HTR-8/SVneo (cell line): ENCODE results near the gene SYNRG.
A peak's percentile ranks its signal among the peaks of the same experiment; 100 is the strongest.
"Not testable (repeated sequence)": the region's sequence is repeated elsewhere in the genome, so short reads cannot be mapped to it uniquely, and the experiment has no call there.

Experiments
- DNase-seq: peaks from one replicate; pipeline ENCODE4 v3.0.0; 2011; ENCODE audit warnings: low spot score, mixed read lengths; ENCODE audit not compliant: insufficient read length
- FAIRE-seq: peaks from 2 replicates; lab custom pipeline; 2011; peaks lifted over from hg19 to GRCh38; lab: Jason Lieb, UNC

The SYNRG gene

DNA sequence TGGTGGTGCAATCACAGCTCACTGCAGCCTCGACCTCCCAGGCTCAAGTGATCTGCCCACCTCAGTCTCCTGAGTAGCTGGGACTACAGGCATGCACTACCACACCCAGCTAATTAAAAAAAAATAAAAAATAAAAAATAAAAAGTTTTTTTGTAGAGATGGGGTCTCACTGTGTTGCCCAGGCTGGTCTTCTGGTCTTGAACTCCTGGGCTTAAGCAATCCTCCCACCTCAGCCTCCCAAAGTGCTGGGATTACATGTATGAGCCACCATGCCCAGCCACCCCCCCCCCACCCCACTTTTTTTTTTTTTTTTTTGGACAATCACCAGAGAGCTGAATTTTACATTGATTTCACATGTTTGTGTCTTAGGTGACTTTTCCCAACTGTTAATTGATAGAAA, 97.6 kb downstream of the SYNRG start:
- not testable (repeated sequence) for FAIRE-seq, DNase-seq

DNA sequence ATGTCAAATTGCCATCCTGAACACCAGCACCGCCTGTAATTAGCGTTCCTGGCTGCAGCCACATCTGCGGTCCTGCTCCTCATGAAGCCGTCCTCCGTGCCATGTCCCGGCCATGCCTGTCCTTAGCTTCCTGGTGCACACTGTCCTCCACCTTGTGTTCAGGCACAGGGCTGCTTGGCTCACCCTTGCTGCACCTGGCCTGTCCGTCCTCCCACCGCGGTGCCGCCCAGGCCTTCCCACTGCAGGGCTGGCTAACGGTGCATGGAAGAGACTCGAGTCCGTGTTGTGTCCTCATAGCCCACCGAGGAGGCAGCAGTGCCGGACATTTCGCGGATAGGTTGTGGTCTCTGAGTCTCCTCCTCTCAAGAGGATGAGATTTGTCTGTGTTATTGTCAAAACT, 99.2 kb downstream of the SYNRG start:
- FAIRE-seq = no peak
- DNase-seq = no peak

DNA sequence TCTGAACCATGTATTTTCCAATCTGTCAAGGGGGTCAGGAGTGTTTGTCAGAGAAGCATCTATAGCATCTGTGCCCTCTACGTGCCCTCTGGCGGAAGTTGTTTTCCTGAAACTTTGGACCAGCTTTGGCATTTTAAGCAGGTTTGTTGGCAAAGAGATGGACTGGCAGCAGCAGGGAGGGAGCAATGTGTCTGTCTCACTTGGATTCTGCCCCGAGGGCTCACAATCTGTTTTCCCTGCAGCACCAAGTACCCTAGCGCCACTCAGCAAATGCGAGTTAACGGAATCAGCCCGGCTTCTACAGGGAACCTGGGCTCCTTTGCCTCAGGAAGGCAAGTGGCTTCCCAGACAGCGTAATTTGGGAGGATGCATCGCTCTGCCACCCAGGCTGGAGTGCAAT, 102.1 kb downstream of the SYNRG start:
- FAIRE-seq (no peak), DNase-seq (no peak)

DNA sequence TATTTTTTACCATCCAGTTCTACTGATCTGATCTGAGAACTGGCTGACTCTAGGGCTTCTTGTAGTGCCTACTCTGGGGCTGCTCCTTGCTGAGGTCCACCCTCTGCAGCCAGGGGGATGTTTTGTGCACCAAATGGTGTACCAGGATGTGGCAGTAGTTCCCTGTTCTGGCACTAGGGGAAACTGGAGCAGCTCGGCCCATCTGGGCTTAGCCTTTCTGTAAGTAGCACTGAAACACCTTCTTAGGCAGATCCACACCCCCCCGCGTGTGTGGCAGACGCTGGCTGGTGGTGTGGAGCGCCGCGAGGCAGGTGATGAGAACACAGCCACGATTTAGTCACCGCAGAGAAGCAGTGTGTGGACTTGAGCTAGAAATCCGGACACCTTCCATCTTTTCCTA, 102.5 kb downstream of the SYNRG start:
- FAIRE-seq (no peak), DNase-seq (peak; percentile 54)

DNA sequence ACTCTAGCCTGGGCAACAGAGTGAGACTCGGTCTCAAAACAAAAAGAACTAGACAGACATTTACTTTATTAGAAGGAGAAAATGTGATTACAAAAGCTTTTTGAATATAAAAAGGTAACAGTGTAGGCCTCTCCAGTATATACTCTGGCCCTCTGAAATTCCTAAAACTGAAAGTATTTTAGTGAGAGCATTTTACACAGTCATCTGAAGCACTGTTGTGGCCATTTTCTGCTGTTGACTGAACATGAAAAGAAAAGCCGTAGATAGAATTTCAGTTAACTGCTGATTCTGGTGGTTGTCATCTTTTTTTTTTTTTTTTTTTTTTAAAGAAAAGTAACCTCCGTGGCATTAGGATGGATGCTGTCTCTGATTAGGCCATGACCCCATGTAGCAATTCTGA, 103.9 kb downstream of the SYNRG start:
- FAIRE-seq = no peak
- no peak for DNase-seq

DNA sequence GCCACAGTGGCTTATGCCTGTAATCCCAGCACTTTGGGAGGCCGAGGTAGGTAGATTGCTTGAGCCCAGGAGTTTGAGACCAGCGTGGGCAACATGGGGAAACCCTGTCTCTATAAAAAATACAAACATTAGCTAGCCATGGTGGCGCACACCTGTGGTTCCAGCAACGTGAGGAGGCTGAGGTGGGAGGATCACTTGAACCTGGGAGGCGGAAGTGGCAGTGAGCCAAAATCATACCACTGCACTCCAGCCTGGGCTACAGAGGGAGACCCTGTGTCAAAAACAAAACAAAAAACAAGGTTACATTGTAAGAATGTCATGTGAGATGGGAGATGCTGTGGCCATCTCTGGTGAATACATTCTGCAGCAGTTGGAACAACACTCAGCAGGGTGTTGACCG, 106.1 kb downstream of the SYNRG start:
- no peak for FAIRE-seq

DNA sequence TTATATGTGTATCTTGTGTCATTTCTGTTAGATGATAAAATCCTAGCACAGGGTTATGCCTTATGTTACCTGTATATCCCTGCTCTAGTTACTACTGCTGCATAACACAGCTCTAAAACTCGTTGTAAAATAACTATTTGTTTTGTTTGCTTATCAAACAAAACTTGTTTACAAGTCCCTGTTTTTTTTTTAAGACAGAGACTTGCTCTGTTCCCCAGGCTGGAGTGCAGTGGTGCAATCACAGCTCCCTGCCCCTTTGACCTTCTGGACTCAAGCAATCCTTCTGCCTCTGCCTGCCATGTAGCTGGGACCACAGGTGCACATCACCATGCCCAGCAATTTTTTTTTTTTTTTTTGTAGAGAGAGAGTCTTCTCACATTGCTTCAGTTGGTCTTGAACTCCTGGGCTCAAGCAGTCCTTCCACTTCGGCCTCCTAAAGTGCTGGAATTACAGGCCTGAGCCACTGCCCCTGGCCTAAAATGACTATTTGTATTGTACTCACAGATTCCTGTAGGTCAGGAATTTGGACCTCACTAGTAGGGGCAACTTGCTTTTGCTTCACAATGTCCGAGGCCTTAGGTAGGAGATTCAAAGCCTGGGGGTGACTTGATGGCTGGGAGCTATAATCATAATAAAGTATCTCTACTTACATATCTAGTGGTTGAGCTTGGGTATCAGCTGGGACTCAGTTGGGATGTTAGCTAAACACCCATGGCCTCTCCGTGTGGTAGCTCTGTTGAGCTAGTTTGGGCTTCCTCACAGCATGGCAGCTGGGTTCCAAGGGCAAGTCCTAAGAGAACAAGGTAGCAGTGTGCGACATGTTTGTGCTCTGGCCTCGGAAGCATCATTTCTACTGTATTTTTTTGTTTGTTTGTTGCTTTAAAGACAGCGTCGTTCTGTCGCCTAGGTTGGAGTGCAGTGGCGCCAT, 106.9 kb downstream of the SYNRG start:
- no peak for FAIRE-seq
- no peak for DNase-seq

More for the DNA sequence above, 106.1 kb downstream of the SYNRG start:
- no peak for DNase-seq

DNA sequence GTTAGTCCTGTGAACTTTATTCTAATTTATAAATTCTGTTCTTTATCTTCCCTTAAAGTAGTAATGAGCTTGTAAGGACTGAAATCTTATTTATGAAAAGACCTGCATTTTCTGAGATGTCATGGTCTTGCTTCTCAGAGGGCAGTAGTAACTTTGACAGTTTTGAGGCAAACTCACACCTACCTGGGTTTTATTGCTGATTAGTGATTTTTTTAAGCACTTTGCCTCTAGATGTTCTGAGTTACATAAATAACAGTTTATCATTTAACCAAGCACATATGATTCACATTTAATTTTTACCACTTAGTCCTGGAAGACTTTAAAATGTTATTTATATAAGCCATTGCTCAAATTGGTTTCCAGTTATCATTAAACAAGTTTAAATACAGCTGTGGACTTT, 108.8 kb downstream of the SYNRG start:
- no peak for FAIRE-seq
- DNase-seq = no peak

DNA sequence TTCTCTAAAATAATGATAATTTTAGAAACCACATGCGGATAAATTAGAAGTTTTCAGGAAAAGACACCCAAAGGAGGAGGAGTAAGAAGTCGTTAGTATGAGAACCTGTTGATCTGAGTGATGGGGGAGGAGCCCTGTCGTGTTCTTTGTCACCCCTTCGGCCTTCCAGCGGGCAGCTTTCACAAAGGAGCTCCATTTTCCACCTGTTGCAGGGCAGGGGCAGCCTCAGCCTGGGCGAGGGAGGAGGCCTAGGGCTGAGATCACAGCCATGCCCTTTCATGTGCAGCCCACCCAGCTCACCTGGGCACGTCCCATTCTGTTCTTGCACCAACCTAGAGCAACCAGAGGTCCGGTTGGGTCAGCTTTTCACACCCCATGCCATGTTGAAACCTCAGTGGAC, 114.2 kb downstream of the SYNRG start:
- FAIRE-seq (no peak), DNase-seq (no peak)

DNA sequence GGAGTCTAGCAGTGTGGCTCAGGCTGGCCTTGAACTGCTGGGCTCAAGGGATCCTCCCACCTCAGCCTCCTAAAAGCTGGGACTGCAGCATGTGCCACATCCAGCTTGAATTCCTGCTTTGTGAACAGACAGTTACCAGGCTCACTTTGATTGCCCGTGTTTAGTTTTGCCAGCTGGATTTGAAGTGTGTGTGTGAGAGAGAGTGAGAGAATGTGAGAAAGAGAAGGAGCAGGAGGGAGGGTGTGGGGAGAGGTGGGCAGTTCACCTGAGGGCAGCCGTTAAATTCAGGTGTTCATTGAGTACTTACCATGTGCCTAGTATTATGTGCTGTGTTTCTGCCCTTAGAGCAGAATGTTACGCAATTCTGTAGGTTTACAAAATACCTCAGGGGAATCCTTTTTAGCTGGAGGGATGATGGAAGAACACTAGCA, 114.8 kb downstream of the SYNRG start:
- no peak for FAIRE-seq
- no peak for DNase-seq

DNA sequence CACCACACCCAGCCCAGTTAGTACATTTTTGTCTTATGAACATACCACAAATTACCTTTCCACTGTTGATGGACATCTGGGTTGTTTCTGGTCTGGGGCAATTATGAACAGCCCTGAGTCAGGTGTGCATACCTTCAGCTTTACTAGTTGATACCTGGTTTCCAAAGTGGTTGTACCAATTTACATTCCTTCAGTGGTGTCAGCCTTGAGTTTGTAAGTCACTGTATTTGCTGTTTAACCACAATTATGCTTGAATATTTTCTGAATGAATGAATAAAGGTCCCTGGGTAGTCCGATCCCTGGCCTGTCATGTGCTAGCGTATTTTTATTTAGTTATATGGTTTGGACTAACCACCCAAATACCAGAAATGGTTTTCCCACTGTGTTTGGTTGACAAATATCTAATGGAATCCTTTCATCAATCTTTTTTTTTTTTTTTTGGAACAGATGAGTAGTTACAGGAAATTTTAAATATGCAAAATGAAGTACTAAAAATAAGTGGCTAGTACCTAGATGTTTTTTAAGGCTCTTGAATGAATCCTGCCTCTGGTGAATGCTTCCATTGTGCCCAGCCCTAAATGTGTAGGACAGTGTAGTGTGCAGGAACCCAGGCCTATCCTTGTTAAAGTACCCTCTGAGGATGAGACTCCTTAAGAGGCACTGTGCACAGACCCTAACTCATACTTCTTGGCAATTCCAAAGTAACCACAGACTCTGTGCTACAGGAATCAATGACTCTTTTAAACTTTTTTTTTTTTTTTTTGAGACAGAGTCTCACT, 115.8 kb downstream of the SYNRG start:
- no peak for FAIRE-seq
- peak; percentile 31 for DNase-seq

DNA sequence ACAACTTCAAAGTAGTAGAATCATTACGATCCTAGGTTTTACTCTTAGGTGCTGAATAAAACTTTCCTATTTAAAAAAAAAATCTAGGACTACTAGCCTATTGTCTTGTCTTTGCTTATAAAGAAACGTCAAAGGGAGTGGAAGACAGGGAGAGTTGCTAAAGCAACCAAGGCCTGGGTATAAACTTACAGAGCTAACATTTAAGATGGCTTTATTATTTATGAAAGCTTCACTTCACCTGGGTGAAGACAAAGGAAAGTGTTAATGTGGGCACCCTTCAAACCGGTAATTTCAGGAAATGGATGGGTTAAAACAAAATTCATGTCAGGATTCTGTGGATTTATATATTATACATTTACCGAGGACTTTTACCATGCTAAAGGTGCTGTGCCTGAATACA, 117.1 kb downstream of the SYNRG start:
- no peak for DNase-seq
- no peak for FAIRE-seq

DNA sequence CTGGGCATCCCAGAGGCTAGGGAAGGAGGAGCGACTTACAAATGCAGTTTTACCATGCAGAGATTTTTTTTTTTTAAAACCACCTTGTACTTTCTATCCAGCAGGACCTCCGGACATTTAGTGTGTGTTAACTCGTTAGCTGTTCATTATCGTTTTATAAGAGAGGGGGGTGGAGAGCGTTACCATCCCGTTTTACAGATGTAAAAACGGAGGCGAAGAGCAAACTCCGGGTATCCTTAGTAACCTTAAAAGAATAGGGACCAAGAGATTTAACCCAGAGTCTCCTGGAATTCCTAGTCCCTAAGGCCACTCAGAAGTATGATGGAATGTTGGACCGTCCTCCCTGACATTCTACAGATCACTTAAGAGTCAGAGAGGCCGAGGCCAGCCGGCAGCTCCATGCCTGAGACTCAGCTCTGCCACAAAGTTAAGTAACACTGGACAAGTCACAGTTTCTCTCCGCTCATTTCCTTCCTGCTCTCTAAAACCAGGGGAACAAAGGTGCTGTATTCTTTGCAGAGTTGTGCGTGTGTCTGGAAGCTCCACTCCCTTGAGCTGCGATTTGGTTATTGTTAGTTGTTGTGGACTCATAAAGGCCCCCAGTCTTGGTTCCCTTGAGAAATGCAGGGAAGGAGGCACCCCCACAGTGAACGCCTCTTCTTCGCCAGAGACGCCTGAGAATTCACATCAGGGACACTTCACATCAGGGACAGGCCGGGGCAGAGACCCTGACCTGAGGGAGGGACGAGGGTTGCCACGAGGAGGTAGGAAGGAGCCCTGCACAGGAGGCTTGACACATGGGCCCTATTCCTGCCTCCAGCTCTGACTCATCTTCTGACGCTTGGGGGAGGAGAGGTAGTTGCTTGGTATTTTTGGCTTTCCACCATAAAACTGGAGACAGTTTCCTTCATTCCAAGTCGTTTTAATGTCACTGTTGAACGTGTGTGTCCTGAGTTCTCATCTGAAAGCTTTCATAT, 118.3 kb downstream of the SYNRG start:
- FAIRE-seq = no peak
- peak; percentile 91 for DNase-seq

DNA sequence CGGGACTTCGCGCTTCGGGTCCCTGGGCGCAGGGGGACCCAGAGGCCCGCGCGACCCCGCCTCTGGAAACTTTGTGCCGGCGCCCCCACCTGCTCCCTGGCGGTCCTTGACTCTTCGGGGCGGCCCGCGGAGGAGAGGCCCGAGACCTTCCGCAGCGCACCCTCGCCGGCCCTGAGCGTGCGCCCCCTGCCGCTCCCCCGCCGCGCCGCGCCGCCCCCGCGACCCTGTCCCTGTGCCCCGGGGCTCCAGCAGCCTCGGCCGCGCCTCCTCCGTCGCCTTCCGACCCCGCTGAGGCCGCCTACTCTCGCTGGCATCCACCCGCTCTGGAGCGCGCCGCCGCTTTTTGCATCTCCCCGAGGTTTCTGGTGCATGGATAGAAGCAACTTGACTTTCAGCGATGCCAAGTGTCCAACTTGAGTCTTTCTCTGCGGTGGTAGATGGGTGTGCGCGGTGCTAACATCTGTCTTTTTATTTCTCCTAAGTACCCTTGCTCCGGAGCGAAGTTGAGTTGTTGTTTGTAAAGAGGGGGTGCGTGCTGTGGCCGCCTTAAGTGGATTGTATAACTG, 119.1 kb downstream of the SYNRG start:
- DNase-seq (peak; percentile 57), FAIRE-seq (no peak)

DNA sequence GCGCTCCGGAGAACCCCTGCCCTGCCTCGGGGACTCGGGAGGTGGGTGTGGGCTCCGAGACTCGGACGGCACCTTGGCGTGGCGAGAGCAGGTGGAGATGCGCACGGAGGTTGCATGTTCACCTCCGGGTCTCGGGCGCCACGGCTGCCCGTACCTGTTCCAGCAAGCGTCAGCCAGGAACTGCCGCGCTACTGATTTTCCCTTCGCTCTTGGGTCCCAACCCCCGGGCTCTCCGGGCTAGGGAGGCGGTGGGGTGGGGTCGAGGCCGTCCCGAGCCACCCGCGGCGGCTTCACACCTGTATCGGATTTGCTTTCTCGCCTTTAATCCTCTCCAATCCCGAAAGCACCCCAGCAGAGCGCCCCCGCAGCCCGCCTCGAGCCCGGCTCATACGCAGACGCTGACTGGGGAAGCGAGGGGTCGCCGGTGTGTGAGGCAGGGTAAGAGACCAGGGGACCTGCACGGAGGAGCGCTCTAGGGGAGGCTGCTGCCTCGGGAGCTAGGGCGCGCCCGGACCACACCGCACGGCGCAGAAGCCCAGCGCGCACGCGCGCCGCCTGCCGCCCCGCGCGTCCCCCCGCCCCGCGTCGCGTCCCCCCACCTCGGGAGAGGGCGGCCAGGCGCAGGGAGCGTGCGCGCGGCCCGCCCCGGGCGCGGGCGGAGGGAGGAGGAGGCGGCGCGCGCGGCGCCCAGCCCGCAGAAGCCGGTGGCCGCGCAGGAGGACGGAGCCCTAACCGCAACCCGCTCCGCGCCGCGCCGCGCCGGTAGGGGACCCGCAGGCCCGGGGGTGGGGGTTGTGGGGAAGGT, 119.8 kb downstream of the SYNRG start, which contains the start of gene DUSP14:
Gene DUSP14 (plus strand): TSS at position 695 of the 805 bp plus-strand sequence. CDS start 22,382 bp downstream, outside the sequence.
- no peak for FAIRE-seq
- DNase-seq = peak; percentile 93

DNA sequence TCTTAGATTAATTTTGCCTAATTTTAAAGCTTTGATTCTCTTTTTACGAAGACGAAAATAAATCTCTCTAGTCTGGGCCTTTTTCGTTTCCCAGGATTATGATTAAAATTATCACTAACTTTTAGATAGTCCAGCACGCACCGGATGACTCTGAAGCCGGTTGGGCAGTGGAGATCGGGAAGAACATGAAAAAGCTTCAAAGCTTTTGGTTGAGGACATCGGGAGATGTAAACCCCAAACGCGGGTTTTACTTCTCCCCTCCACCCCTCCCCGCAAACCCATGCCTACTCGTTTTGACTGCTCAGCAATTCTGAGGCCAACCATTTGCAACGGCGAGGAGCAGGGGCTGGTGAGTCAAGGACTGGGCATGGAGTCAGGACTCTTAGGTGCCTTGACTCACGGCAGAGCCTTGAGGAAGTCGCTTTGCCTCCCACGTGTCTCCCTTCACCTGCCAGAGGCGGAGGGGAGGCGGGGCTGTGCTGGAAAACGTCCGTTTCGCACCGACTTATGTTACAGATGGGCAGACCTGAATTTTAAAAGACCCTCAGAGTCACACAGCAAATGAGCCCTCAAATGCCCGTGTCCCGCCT, 120.5 kb downstream of the SYNRG start:
- peak; percentile 85 for DNase-seq
- no peak for FAIRE-seq

DNA sequence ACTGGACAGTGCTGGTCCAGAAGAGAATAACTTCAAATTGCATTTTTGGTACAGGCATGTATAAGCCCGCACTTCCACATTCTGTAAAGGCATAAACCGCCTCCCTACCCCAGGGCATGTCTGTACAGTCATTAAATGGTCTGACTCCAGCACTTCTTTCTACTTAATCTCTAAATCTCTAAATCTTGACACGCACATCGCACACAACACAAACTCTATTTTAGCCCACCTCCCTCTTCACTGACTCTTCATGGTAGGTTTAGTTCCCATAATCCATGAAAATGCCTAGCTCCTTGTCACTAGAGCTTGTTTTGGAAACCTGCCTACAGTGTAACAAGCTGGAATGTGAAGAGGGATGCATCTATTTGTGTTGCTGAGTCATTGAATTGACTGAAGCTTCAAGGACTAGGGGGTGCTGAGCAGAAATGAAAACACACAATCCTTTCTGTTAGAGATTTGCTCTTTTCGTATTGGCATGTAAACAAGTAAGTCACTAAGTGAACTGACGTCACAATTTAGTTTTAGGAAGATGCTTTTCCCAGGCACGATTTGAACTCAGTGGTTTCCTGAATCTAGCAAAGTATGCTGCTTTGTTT, 121.1 kb downstream of the SYNRG start:
- peak; percentile 90 for DNase-seq
- no peak for FAIRE-seq

DNA sequence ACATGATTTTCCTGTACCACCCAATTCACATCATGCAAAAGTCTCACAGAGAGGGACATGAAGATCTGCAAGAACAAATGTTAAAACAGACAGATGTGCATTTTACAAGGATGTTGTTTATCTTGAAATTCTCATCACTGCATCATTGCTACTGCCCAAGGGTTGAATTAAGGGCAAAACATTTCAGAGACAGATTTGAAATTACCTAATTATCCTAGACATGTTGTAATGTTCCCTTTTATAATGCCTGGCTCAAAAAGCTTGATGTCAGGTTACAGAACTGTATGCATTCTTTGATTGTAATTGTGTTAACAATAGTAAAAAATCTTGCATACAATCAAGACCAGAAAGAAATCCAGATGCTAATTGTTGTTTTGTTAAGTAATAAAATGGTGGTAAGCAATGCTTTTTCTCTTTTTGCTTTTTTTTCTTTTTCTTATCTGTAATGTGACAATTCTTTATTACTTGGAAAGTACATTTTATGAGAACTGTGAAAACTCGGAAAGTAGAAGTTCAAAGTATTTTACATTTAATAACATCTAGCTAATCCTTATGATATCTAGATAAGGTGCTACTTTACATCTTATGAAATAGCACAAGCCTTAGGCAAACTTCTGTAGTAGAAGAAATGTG, 123.2 kb downstream of the SYNRG start:
- DNase-seq (no peak), FAIRE-seq (no peak)
